HAP-1 (cell line): ENCODE measurements around the gene FZD10.
A peak's percentile ranks its signal among the peaks of the same experiment; 100 is the strongest.

Experiments
- DNase-seq, 2 experiments: peaks; one replicate each; pipeline ENCODE4 v3.0.0-alpha.2; 2016 to 2020; ENCODE audit warnings: low spot score in 2 of 2
- H3K27me3 ChIP-seq: fragments of 250-450 bp; sonication (Bioruptor Pico); 2 replicates; pipeline ENCODE4 v1.5.1; 2020; ENCODE audit warnings: low read depth, mild to moderate bottlenecking, moderate library complexity
- H3K36me3 ChIP-seq: fragments of 250-450 bp; sonication (Bioruptor Pico); replicated peaks from 2 replicates; pipeline ENCODE4 v1.5.1; 2020; ENCODE audit warnings: mild to moderate bottlenecking
- H3K4me1 ChIP-seq: fragments of 250-450 bp; sonication (Bioruptor Pico); 2 replicates; pipeline ENCODE4 v1.5.1; 2020; ENCODE audit warnings: mild to moderate bottlenecking
- H3K4me3 ChIP-seq: fragments of 250-450 bp; sonication (Bioruptor Pico); 2 replicates; pipeline ENCODE4 v1.5.1; 2020; ENCODE audit warnings: mild to moderate bottlenecking, moderate library complexity
- H3K9me3 ChIP-seq: fragments of 250-450 bp; sonication (Bioruptor Pico); 2 replicates; pipeline ENCODE4 v1.5.1; 2020; ENCODE audit warnings: mild to moderate bottlenecking, moderate library complexity
- in situ Hi-C: fragments of 300-500 bp; cut with MboI; formaldehyde crosslinking; loops from 3 replicates; pipeline ENCODE4 v1.14.3; 2020; ENCODE audit warnings: low sequenced_read_pairs, inconsistent platforms, mixed read lengths

FZD10 gene

DNA sequence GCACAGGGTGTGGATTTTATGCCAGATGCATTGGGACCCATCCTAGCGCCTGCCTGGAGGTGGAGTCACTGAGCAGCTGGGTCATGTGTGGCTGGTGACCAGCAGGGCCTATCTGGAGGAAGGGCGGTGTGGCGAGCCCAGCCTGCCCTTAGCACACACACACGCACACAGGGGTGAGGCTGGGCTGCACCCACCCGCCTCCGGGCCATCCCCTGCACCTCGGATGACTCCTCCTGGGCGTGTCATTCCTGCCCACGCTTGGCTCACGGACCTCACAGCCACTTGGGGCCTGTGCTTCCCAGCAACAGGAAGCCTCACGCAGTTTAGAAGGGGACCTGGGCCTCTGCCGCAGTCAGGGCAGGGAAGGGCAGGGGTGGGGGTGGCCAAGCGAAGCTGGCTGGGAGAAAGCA lies 36.2 kb upstream of the FZD10 start:
- no peak overlapping the region for H3K4me3 ChIP-seq
- H3K27me3 ChIP-seq = no peaks in the 10 kb centered on the region
- in situ Hi-C loops = no loop called here
- no peaks in the 10 kb centered on the region for H3K4me1 ChIP-seq
- no peaks in the 10 kb centered on the region for H3K36me3 ChIP-seq
- no peak for DNase-seq
- no peaks in the 10 kb centered on the region for H3K9me3 ChIP-seq

GRCh38 chr12:130127532-130127911 lies 34.7 kb upstream of the FZD10 start:
- Histone ChIP-seq H3K36me3 (no peaks in the 10 kb centered on the region), H3K4me1 (no peaks in the 10 kb centered on the region), H3K9me3 (no peaks in the 10 kb centered on the region), H3K4me3 (no peak overlapping the region), H3K27me3 (no peaks in the 10 kb centered on the region)
- in situ Hi-C loops = no loop called here
- DNase-seq = no peak

DNA sequence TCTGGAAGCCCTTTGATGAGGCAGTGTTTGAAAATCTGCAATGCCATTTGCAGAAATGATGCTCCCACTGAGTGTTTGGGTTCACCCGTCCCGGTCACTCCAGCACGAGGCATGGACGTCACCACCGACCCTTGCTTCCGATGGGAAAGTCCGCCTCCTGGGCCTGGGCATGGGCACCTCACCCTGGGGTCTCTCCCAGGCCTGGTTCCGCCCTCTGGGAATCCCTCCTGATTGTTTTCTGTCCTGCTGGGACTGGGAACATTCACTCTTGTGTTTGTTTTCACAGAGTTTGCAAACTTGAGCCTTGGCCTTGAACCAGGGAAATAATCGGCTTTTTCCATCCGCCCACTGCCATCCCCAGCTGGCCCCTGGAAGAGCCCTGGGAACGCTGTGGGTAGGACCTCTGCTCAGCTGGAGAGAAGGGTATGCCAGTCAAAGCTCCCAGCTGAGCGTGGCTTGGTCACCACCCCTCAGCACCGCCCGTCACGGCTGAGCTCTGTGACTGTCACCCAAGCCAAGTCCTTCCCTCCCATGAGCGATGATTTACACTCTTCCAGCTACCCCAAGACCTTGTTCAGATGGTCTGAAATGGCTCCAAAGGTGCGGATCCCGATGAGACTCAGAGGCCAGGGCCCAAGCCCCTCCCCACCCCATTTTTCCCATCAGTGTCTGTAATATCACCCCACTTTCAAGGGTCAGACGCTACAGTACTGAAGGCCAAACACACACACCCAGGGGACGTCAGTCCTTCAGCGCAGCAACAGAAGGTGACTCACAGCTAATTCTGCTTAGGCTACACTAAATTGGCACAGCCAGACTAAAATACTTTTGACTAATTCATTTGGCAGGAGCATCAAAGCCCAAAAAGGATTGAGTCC lies 34.1 kb upstream of the FZD10 start:
- peaks cover 5% of the 10 kb centered on the region; the same call in 1 of the 2 replicates for H3K27me3 ChIP-seq
- no peaks in the 10 kb centered on the region for H3K4me1 ChIP-seq
- in situ Hi-C loops = no loop called here
- DNase-seq = no peak
- H3K36me3 ChIP-seq = no peaks in the 10 kb centered on the region
- H3K4me3 ChIP-seq = no peak overlapping the region
- no peaks in the 10 kb centered on the region for H3K9me3 ChIP-seq

DNA sequence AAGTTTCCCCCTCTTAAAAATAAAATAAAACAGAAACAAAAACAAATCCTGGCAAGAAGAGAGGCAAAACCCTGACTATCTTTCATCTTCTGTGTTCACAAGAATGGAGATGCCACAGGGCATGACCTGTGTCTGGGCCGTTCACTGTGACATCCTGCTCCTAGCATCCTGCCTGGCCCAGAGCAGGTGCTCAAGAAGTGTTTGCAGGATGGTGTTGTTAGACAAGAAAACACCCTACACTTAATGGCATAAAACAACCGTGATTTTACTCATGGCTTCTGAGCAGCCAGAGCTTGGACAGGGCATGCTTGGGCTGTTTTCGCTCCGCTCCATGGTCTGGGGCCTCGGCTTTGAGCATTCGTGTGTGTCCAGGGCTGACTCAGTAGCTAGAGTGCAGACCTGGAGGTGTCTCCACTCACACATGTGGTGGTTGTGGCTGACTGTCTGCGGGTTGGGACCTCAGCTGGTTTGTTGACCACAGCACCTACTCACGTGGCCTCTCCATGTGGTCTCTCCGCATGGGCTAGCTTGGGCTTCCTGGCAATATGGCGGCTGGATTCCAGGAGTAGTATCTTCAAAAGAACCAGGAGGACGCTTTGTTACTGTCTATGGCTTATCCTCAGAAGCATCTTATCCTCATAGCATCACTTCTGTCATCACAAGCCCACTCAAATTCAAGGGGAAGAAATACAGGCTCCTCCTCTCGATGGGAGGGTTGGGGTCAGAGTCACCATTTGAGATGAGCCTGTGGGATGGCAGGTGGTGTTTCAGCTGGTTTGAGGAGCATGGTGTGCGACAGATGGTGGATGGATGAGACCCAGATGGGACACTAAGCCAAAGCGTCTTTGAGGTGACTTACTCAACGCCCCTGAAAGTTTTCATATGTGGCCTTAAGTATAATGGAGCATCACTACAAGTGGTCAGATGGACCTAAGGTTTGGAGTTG lies 33.2 kb upstream of the FZD10 start:
- H3K4me1 ChIP-seq = no peaks in the 10 kb centered on the region
- H3K36me3 ChIP-seq = no peaks in the 10 kb centered on the region
- no peak overlapping the region for H3K4me3 ChIP-seq
- DNase-seq = no peak
- H3K27me3 ChIP-seq = peaks cover 5% of the 10 kb centered on the region
- no peaks in the 10 kb centered on the region for H3K9me3 ChIP-seq
- in situ Hi-C loops = no loop called here

DNA sequence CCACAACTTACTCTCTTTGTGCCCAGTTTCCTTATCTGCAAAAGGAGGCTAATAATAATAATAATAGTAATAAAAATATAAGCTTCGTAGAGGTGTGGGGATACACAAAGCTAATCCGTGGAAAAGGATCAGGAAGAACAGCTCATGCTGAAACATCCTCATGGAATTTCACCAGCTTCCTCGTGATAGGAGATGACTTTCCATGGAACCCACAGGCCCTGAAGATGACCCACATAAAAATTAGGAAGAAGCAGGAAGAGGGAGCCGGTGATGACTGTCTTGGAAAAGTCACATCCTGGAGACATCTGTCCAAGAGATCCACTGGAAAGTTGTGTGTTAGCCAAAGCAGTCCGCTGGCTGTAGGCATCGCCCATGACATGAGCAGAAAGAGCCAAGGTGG lies 31.9 kb upstream of the FZD10 start:
- H3K4me3 ChIP-seq = no peak overlapping the region
- in situ Hi-C loops = no loop called here
- DNase-seq = no peak
- H3K27me3 ChIP-seq = peaks cover 5% of the 10 kb centered on the region
- H3K36me3 ChIP-seq = no peaks in the 10 kb centered on the region
- H3K9me3 ChIP-seq = no peaks in the 10 kb centered on the region
- H3K4me1 ChIP-seq = no peaks in the 10 kb centered on the region

- no peaks in the 10 kb centered on the region for H3K36me3 ChIP-seq
- DNase-seq = no peak
- no peaks in the 10 kb centered on the region for H3K4me1 ChIP-seq
- H3K27me3 ChIP-seq = peaks cover 5% of the 10 kb centered on the region
- in situ Hi-C loops = no loop called here
- no peak overlapping the region for H3K4me3 ChIP-seq
- H3K9me3 ChIP-seq = no peaks in the 10 kb centered on the region
Observed at GRCh38 chr12:130131025-130131424, 31.2 kb upstream of the FZD10 start.

- no peak for DNase-seq
- in situ Hi-C loops = no loop called here
Observed at GRCh38 chr12:130131801-130132200, 30.5 kb upstream of the FZD10 start.

GRCh38 chr12:130132831-130133511 lies 29.3 kb upstream of the FZD10 start:
- no peaks in the 10 kb centered on the region for H3K36me3 ChIP-seq
- no peak for DNase-seq
- no peak overlapping the region for H3K4me3 ChIP-seq
- peaks cover 5% of the 10 kb centered on the region for H3K27me3 ChIP-seq
- in situ Hi-C loops = no loop called here
- H3K4me1 ChIP-seq = no peaks in the 10 kb centered on the region
- no peaks in the 10 kb centered on the region for H3K9me3 ChIP-seq

More at GRCh38 chr12:130131801-130132200, 30.5 kb upstream of the FZD10 start:
- Histone ChIP-seq H3K36me3 (no peaks in the 10 kb centered on the region), H3K4me3 (no peak overlapping the region), H3K9me3 (no peaks in the 10 kb centered on the region), H3K27me3 (peaks cover 5% of the 10 kb centered on the region), H3K4me1 (no peaks in the 10 kb centered on the region)

- in situ Hi-C loops = no loop called here
- Histone ChIP-seq H3K4me1 (no peaks in the 10 kb centered on the region), H3K9me3 (no peaks in the 10 kb centered on the region), H3K4me3 (no peak overlapping the region), H3K27me3 (peaks cover 5% of the 10 kb centered on the region), H3K36me3 (no peaks in the 10 kb centered on the region)
- no peak for DNase-seq
Observed at GRCh38 chr12:130133851-130134562, 28.3 kb upstream of the FZD10 start.

DNA sequence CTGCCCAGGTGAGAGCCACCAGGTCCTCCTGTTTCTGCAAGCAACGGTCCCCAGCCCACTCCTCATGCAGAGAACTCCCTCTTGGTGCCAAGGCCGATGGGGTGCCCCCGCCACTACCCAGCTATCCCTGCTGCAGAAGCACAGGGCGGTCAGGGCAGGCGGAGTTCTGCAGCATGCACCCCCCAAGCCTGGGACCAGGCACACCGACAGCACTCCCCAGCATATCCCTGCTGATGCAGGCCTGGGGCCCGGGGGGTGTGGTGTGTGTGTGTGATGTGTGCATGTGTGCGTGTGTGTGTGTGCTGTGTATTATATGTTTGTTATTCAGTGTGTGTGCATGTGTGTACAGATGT lies 27.7 kb upstream of the FZD10 start:
- H3K4me1 ChIP-seq = no peaks in the 10 kb centered on the region
- H3K9me3 ChIP-seq = no peaks in the 10 kb centered on the region
- in situ Hi-C loops = no loop called here
- H3K36me3 ChIP-seq = no peaks in the 10 kb centered on the region
- DNase-seq = no peak
- no peak overlapping the region for H3K4me3 ChIP-seq
- H3K27me3 ChIP-seq = peaks cover 5% of the 10 kb centered on the region

DNA sequence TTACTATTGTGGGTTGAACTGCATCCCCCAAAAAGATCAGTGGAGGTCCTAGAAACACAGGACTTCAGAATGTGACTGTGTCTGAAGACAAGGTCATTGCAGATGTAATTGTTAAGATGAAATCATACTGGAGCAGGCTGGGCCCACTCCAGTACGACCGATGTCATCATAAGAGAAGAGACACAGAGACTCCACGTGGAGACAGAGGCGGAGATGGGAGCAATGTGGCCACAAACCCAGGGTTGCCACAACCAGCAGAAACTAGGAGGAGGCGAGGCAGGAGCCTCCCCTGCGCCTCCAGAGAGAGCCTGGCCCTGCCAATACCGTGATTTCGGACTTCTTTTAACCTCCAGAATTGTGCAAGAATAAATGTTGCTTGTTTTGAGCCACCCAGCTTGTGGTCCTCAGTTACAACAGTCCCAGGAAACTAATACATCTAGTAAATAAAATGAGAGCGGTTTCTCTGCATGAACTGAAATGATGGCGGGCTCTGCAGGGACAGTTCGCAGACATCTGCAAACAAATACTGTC lies 25.7 kb upstream of the FZD10 start:
- H3K36me3 ChIP-seq = no peaks in the 10 kb centered on the region
- H3K27me3 ChIP-seq = peaks cover 5% of the 10 kb centered on the region
- DNase-seq = no peak
- in situ Hi-C loops = no loop called here
- no peaks in the 10 kb centered on the region for H3K4me1 ChIP-seq
- H3K9me3 ChIP-seq = no peaks in the 10 kb centered on the region
- H3K4me3 ChIP-seq = no peak overlapping the region

DNA sequence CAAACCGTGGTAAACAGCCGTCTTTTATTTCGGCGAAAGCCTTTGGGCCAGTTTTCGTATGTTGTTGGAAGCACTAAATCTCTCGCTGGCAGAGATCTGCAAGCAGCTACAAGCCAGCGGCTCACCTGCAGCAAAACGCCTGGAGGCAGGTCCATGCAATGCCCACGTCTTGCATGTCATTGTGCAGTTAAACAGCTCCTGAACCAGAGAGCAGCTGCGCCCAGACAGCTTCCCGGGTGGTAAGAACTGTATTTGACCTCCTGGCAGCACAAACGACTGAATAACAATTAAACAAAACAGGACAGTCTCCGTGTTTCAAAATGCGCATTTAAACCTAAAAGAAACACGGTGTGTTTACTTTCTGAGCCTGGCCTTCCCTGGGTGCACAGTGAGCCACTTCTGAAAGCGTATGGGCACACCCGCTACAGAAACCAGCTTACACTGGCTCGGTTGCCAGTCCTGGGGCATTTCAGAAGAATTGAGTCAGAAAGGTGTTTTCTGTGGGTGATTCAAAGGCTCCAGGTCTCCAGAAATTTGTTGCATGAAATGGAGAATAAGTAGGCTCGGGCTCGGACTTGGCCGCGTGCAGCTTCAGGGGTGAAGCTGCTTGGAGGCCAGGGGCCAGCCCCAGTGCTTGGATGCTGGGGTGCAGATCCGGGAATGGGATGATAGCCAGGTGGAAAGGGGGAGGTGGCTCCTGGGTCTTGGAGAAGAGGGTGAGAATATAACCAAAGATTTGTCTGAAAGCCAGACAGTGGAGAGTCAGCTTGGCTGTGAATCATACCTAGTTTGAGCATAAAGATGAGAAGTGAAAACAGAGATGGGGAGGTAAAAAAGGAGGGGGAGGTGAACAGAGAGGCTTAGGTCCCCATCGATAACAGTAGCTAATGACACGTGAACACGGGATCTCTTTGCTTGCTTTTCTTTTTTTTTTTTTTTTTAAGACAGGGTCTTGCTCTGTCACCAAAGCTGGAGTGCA lies 24.9 kb upstream of the FZD10 start:
- in situ Hi-C loops = no loop called here
- Histone ChIP-seq H3K36me3 (no peaks in the 10 kb centered on the region), H3K4me1 (no peaks in the 10 kb centered on the region), H3K27me3 (peaks cover 5% of the 10 kb centered on the region), H3K4me3 (no peak overlapping the region), H3K9me3 (no peaks in the 10 kb centered on the region)
- peak in 1 of 2 experiments; percentile 16 for DNase-seq
